GM19328 (cell line): ENCODE results near the gene FAM110D.

Experiments
- ATAC-seq: cut with Tn5 transposase; IDR thresholded peaks from one replicate; pipeline ENCODE4 v1.9.1; 2021; ENCODE audit warnings: mild to moderate bottlenecking, moderate library complexity; ENCODE audit not compliant: unreplicated experiment

FAM110D gene

DNA sequence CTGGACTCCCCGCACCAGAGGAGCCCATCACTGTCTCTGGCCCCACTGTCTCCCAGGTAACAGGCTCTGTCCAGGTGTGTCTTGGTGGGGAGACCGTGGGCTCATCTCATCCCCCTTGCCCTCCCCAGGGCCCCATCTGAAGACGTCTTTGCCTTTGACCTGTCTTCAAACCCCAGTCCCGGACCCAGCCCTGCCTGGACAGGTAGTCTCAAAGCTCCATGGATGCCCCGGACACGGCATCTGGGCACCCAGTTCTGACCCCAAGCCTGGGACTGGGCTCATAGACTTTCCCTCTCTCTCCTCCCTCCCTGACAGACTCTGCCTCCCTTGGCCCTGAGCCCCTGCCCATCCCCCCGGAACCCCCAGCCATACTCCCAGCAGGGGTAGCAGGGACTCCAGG is 25.2 kb downstream of the FAM110D start:
- no peak for ATAC-seq

- ATAC-seq, result no peak
Measured at GRCh38 chr1:26184883-26185282, 26.0 kb downstream of the FAM110D start.

GRCh38 chr1:26187882-26188281 is 29.0 kb downstream of the FAM110D start:
- ATAC-seq, result no peak

DNA sequence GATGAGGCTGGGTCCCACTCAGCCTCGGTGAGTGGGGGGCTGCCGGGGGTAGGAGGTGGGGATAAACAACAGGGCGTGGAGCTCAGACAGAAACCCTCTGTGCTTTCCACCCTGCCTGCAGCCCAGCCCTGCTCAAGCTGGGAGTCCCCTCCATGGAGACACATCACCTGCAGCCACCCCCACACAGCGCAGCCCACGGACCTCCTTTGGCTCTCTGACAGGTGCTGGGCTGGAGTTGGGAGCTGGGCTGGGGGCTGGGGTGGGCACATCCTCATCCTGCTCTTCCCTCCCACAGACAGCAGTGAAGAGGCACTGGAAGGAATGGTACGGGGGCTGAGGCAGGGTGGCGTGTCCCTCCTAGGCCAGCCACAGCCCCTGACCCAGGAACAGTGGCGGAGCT is 29.6 kb downstream of the FAM110D start:
- no peak for ATAC-seq

DNA sequence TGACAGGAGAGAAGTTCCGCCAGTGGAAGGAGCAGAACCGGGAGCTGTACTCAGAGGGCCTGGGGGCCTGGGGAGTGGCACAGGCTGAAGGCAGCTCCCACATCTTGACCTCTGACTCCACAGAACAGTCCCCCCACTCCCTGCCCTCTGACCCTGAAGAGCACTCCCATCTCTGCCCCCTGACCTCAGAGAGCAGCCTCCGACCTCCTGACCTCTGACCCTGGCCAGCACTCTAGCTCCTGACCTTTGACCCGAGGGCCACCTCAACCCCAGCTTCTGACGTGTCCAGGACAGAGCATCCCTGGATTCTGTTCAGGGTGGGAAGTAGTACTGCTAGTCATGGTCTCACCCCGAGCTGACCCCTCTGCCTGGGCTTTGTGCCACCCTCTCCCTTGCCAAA is 30.5 kb downstream of the FAM110D start:
- ATAC-seq, result no peak

GRCh38 chr1:26189751-26190275 is 30.9 kb downstream of the FAM110D start:
- no peak for ATAC-seq

DNA sequence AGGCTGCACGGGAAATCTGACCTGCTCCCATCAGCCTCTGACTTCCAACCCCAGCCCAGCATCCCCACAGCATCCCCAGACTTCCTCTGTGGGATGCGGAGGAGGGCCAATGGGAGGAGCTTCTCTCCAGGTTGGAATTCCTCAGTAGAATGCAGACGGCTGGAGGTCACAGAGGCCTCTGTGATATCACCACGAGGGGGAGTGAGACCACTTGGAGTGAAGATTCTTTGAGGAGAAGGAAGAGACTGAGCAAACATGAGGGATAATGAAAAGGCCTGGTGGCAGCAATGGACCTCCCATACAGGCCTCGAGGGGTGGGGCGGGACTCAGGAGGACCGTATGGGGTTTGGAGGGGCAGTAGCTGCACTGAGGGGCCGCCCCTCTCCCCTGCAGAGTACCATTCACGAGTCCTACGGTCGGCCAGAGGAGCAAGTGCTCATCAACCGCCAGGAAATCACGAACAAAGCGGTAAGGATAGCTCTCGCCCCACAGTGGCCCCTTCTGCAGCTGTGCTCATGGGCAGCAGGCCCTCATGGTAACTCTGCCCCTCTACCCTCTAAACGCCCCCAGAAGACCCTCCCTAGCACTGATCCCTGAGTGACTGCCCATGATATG is 31.6 kb downstream of the FAM110D start, which contains the start of gene CATSPER4:
Gene CATSPER4, plus strand, starts transcription at position 230 of the 615 bp plus-strand sequence. Its CDS starts 26 bp downstream, at position 256.
- no peak for ATAC-seq

DNA sequence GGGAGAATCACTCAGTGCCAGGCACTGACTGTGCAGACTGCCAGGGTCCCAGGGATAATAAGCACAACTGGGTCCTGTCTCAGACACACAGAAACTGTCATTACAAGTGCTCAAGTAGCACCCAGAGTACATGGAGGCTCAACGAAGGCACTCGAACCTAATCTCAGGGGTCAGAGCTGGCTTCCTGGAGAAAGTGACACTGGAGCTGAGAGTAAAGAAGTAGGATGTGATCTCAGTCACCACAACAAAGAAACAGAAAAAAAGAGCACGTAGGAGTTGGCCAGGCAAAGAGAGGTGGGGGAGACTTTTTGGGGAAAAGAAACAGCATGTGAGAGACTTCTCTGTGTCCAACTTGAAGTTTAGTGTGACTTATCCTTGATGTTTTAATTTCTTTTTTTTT is 32.9 kb downstream of the FAM110D start:
- ATAC-seq, result no peak

DNA sequence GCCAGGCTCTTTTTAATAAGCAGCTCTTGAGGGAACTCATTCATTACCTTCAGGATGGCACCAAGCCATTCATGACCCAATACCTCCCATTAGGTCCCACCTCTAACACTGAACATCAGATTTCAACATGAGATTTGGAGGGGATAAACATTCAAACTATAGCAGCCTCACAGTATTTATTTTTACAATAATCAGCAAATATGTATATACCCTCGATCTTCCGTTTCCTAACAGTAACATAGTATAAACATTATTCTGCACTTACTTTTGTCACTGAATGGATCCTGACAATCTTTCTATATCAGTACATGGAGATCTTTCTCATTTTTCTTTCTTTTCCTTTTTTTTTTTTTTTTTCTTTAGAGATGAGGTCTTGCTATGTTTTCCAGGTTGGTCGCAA is 36.9 kb downstream of the FAM110D start:
- ATAC-seq, result no peak

DNA sequence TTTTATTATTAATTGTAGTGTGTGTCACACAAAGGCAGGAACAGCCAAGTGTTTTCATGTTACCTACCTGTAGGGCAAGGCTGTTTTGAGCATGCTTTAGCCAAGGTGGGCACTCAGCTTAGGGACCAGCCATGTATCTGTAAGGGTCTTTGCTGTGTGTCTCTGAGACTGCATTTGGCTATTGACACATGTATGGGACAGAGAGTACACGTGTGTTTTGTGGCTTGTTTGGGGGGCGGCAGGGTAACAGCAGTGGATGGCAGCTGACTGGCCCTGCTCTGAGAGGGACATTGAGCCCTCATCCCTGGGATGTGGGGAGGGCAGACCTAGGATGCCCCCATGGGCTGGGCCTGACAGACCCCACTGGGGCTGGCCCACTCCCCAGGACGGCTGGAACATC is 38.4 kb downstream of the FAM110D start:
- ATAC-seq, result no peak

GRCh38 chr1:26197813-26198212 is 38.9 kb downstream of the FAM110D start:
- ATAC-seq, result no peak

GRCh38 chr1:26200413-26200812 is 41.5 kb downstream of the FAM110D start:
- no peak for ATAC-seq

DNA sequence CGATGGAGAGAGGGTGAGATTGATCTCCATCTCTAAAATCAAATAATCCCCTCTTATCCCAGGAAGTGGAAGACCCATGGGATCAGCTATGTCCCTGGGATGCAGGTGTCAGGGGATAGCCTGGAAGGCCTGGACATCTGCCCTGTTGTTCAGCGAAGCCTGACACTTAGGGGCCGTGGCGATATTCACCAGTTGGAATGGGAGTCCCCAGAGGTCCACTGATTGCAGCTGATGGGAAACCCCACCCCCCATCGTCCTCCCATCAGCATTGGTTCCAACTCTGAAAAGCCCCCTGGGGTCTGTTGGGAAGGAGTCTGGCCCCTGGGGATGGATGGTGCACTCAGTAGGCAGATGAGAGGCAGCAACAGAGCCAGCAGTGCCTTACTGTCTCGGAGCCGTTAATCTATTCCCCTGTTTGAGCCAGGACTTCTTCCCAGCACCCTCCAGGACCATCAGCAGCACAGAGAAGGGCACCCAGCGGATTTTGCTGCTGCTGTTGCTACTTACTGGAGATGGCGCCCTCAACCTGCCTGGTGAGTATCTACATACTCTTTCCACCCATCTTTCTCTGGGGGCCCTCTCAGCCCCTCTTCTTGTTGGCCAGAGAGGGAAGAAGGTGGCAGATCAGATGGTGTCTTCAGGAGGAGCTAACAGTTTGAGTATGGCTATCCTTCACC is 44.9 kb downstream of the FAM110D start:
- no peak for ATAC-seq

GRCh38 chr1:26210147-26210870 is 51.4 kb downstream of the FAM110D start:
- ATAC-seq, result no peak

DNA sequence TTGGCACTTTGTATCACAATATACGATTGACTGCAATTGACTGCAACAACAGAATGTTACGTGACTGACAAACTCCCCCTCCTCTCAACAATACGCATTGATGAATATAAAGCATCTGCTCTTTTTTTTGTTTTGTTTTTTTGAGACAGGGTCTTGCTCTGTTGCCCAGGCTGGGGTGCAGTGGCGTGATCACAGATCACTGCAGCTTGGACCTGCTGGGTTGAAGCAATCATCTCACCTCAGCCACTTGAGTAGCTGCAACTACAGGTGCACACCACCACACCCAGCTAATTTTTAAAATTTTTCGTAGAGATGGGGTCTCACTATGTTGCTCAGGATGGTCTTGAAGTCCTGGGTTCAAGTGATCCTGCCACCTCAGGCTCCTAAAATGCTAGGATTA is 53.8 kb downstream of the FAM110D start:
- ATAC-seq, result no peak

- ATAC-seq, result no peak
Measured at GRCh38 chr1:26213335-26213905, 54.5 kb downstream of the FAM110D start.
